HUES64 (cell line): ENCODE measurements around the gene AMDHD2.

Source experiments
- H3K27ac ChIP-seq: 2 replicates; pipeline ENCODE4 v1.7.0; 2013; ENCODE audit warnings: low read depth, low read length, inconsistent platforms
- H3K27me3 ChIP-seq: 2 replicates; pipeline ENCODE4 v1.6.1; 2013; ENCODE audit warnings: mild to moderate bottlenecking, low read length; ENCODE audit not compliant: insufficient read depth
- H3K36me3 ChIP-seq: 2 replicates; pipeline ENCODE4 v1.6.1; 2013; ENCODE audit warnings: mild to moderate bottlenecking, low read length; ENCODE audit not compliant: insufficient read depth
- H3K4me1 ChIP-seq: 2 replicates; pipeline ENCODE4 v1.6.1; 2013; ENCODE audit warnings: mild to moderate bottlenecking, low read length, moderate library complexity; ENCODE audit not compliant: insufficient read depth
- H3K4me3 ChIP-seq: 2 replicates; pipeline ENCODE4 v1.5.1; 2013; ENCODE audit warnings: mild to moderate bottlenecking, low read length, moderate library complexity
- H3K9ac ChIP-seq: 2 replicates; pipeline ENCODE4 v1.6.1; 2013; ENCODE audit warnings: mild to moderate bottlenecking, low read depth, low read length
- H3K9me3 ChIP-seq: 2 replicates; pipeline ENCODE4 v1.6.1; 2013; ENCODE audit warnings: low read depth, low read length; ENCODE audit not compliant: insufficient read depth
- WGBS: fragments of 150-250, 120-280 bp; methylation state at CpG from one replicate; pipeline ENCODE4 v1.1.7; 2013; ENCODE audit warnings: missing lambda C conversion rate; 5-methylcytosine and 5-hydroxymethylcytosine counted together

The AMDHD2 gene

GRCh38 chr16:2513405-2514332 is 6.5 kb upstream of the AMDHD2 start, which contains the start of gene ATP6V0C:
TSS of gene ATP6V0C (plus strand) at chr16:2513952. CDS start at chr16:2514104, 152 bp downstream.
- Histone ChIP-seq H3K36me3 (no peaks in the 10 kb centered on the region), H3K9me3 (no peaks in the 10 kb centered on the region), H3K27ac (peak within 1 kb of the TSS; percentile 98), H3K4me3 (peak within 1 kb of the TSS; percentile 89), H3K9ac (peak within 1 kb of the TSS; percentile 99), H3K4me1 (peaks cover 27% of the 10 kb centered on the region; the same call in 1 of the 2 replicates), H3K27me3 (no peaks in the 10 kb centered on the region)
- WGBS = 1% methylated on average over 122 of the region's 122 CpGs

- H3K9me3 ChIP-seq = no peaks in the 10 kb centered on the region
- H3K36me3 ChIP-seq = 0 out of 2 replicates have a peak, but pooled peaks cover 3% of the 10 kb centered on the region
- H3K4me3 ChIP-seq = peak overlapping the region; percentile 89
- H3K27ac ChIP-seq = peak overlapping the region; percentile 98; the same call in 1 of the 2 replicates
- WGBS = 2% methylated on average over 61 of the region's 63 CpGs
- no peaks in the 10 kb centered on the region for H3K27me3 ChIP-seq
- H3K4me1 ChIP-seq = peaks cover 27% of the 10 kb centered on the region; the same call in 1 of the 2 replicates
- peak overlapping the region; percentile 99 for H3K9ac ChIP-seq
These were observed 5.6 kb upstream of the AMDHD2 start for GRCh38 chr16:2514333-2515179.

DNA sequence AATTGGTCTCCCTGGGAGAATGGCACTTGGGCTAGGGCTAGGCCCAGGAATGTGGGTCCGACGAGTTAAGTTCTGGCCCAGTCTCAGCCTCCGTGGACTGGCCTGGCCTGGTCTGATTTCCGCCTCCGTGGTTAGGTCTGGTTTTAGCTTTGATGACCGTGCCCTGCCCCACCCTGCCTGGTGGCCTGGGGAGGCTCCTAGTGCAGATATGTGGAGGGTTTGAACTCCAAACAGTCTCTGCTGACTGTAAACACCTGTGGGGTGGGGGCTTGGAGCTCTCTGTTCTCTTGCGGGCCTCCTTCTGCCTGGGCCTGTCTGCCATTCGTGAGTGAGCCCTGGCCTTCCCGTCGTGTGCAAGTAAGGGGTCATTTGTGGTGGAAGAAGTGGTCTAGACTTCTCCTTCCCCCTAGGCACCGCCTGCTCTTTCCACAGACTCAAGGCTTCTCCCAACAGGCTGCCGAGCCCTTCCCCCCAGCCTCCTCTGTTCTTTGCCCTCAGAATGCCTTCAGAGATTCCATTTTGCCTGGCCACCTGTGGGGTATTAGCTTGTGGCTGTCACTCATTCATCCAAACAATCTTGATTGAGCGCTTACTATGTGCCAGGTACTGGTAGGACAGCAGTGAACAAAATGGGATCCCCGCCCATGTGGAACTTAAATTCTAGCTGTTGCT is 4.9 kb upstream of the AMDHD2 start:
- peak overlapping the region; percentile 80 for H3K9ac ChIP-seq
- peak overlapping the region; percentile 89 for H3K4me3 ChIP-seq
- peak overlapping the region; percentile 41; the same call in 1 of the 2 replicates for H3K27ac ChIP-seq
- 62% methylated on average over 13 of the region's 14 CpGs for WGBS
- H3K9me3 ChIP-seq = no peaks in the 10 kb centered on the region
- peaks cover 27% of the 10 kb centered on the region; the same call in 1 of the 2 replicates for H3K4me1 ChIP-seq
- H3K27me3 ChIP-seq = no peaks in the 10 kb centered on the region
- 0 out of 2 replicates have a peak, but pooled peaks cover 3% of the 10 kb centered on the region for H3K36me3 ChIP-seq

GRCh38 chr16:2516391-2517240 is 3.6 kb upstream of the AMDHD2 start:
- H3K36me3 ChIP-seq = 0 out of 2 replicates have a peak, but pooled peaks cover 3% of the 10 kb centered on the region
- H3K9ac ChIP-seq = 0 out of 2 replicates have a peak overlapping the region, but pooled peaks have one; percentile 14
- H3K9me3 ChIP-seq = no peaks in the 10 kb centered on the region
- peaks cover 25% of the 10 kb centered on the region; the same call in 1 of the 2 replicates for H3K4me1 ChIP-seq
- WGBS = 89% methylated on average over 11 of the region's 11 CpGs
- no peak overlapping the region for H3K27ac ChIP-seq
- H3K4me3 ChIP-seq = no peak overlapping the region
- no peaks in the 10 kb centered on the region for H3K27me3 ChIP-seq

GRCh38 chr16:2517954-2518605 is 2.1 kb upstream of the AMDHD2 start:
- H3K9ac ChIP-seq = no peak overlapping the region

DNA sequence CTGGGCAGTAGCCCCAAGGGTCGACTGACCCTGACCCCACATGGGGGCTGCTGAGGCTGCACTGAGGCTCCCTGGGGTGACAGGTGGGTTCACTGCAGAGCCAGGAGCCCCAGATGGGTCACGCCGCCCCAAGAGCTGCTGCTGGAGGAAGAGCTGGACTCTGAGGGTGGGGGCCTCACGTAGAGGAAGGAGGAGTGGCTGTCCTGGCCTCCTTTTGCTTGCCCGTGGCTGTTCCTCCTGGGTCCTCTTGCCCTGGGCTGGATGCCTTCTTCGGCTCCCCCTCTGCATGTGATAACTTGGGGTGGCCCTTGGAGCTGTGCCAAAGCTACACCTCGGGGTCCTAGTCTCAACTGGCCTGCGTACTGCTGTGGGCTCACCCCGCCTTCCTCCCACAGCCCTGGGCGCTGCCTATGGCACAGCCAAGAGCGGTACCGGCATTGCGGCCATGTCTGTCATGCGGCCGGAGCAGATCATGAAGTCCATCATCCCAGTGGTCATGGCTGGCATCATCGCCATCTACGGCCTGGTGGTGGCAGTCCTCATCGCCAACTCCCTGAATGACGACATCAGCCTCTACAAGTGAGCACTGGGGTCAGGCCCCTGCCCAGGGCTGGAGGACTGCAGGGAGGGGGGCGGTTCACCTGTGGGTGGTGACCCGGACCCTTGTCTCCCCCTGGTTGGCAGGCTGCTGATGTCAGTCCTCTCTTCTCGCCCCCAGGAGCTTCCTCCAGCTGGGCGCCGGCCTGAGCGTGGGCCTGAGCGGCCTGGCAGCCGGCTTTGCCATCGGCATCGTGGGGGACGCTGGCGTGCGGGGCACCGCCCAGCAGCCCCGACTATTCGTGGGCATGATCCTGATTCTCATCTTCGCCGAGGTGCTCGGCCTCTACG is 1.1 kb upstream of the AMDHD2 start:
- H3K9me3 ChIP-seq = no peaks in the 10 kb centered on the region
- peaks cover 19% of the 10 kb centered on the region for H3K36me3 ChIP-seq
- no peak overlapping the region; the same call in 1 of the 2 replicates for H3K27ac ChIP-seq
- no peak overlapping the region for H3K4me3 ChIP-seq
- H3K4me1 ChIP-seq = peaks cover 16% of the 10 kb centered on the region; the same call in 1 of the 2 replicates
- H3K9ac ChIP-seq = no peak overlapping the region
- no peaks in the 10 kb centered on the region for H3K27me3 ChIP-seq
- 93% methylated on average over 39 of the region's 39 CpGs for WGBS

More at GRCh38 chr16:2517954-2518605, 2.1 kb upstream of the AMDHD2 start:
- Histone ChIP-seq H3K4me1 (peaks cover 16% of the 10 kb centered on the region; the same call in 1 of the 2 replicates), H3K27ac (no peak overlapping the region), H3K36me3 (peaks cover 9% of the 10 kb centered on the region), H3K9me3 (no peaks in the 10 kb centered on the region), H3K4me3 (no peak overlapping the region), H3K27me3 (no peaks in the 10 kb centered on the region)
- WGBS = 93% methylated on average over 12 of the region's 12 CpGs

- H3K27ac ChIP-seq = peak overlapping the region; percentile 45; the same call in 1 of the 2 replicates
- peaks cover 25% of the 10 kb centered on the region for H3K36me3 ChIP-seq
- no peaks in the 10 kb centered on the region for H3K27me3 ChIP-seq
- WGBS = 81% methylated on average over 22 of the region's 22 CpGs
- peak overlapping the region; percentile 70 for H3K4me3 ChIP-seq
- H3K4me1 ChIP-seq = peaks cover 16% of the 10 kb centered on the region; the same call in 1 of the 2 replicates
- no peak overlapping the region for H3K9ac ChIP-seq
- no peaks in the 10 kb centered on the region for H3K9me3 ChIP-seq
These were observed 475 bp upstream of the AMDHD2 start for GRCh38 chr16:2519711-2520080.

- WGBS = 20% methylated on average over 41 of the region's 41 CpGs
- H3K9ac ChIP-seq = peak overlapping the region; percentile 88
- no peaks in the 10 kb centered on the region for H3K27me3 ChIP-seq
- peaks cover 4% of the 10 kb centered on the region; the same call in 1 of the 2 replicates for H3K4me1 ChIP-seq
- H3K9me3 ChIP-seq = no peaks in the 10 kb centered on the region
- H3K36me3 ChIP-seq = peaks cover 30% of the 10 kb centered on the region
- H3K4me3 ChIP-seq = peak overlapping the region; percentile 70
- H3K27ac ChIP-seq = no peak overlapping the region
These were observed 787 bp downstream of the AMDHD2 start for GRCh38 chr16:2520784-2521531.
